Measurements from ENCODE around the gene IMP4.

DNA sequence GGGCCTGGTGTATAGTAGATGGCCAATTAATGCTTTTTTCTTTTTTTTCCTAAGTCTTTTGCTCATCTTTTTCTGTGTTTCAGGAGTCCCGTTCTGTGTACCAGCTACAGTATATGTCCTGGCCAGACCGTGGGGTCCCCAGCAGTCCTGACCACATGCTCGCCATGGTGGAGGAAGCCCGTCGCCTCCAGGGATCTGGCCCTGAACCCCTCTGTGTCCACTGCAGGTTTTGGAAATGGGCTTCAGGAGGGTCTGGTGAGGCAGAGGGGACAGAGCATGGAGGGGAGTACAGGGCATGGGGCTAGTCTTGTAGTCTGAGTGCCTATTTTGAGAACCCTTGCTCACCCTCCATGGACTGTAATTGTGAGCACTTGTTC lies 27.3 kb downstream of the IMP4 start:
- TF ChIP-seq, protein P1, sequence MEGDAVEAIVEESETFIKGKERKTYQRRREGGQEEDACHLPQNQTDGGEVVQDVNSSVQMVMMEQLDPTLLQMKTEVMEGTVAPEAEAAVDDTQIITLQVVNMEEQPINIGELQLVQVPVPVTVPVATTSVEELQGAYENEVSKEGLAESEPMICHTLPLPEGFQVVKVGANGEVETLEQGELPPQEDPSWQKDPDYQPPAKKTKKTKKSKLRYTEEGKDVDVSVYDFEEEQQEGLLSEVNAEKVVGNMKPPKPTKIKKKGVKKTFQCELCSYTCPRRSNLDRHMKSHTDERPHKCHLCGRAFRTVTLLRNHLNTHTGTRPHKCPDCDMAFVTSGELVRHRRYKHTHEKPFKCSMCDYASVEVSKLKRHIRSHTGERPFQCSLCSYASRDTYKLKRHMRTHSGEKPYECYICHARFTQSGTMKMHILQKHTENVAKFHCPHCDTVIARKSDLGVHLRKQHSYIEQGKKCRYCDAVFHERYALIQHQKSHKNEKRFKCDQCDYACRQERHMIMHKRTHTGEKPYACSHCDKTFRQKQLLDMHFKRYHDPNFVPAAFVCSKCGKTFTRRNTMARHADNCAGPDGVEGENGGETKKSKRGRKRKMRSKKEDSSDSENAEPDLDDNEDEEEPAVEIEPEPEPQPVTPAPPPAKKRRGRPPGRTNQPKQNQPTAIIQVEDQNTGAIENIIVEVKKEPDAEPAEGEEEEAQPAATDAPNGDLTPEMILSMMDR (IDR thresholded peaks at IDR 0.05; ENCODE audit: low read depth, low read length, missing input control), result no peak
- TF ChIP-seq RAD21 (IDR thresholded peaks at IDR 0.05) (no peak), GABPA (IDR thresholded peaks at IDR 0.05 in 1 of 2, conservative IDR thresholded peaks at IDR 0.05 in 1 of 2) (no peak), TAF1 (conservative IDR thresholded peaks at IDR 0.05) (no peak), ZBTB33 (IDR thresholded peaks at IDR 0.05) (no peak), HNF4G (IDR thresholded peaks at IDR 0.05) (no peak)
- TF ChIP-seq, protein P2, sequence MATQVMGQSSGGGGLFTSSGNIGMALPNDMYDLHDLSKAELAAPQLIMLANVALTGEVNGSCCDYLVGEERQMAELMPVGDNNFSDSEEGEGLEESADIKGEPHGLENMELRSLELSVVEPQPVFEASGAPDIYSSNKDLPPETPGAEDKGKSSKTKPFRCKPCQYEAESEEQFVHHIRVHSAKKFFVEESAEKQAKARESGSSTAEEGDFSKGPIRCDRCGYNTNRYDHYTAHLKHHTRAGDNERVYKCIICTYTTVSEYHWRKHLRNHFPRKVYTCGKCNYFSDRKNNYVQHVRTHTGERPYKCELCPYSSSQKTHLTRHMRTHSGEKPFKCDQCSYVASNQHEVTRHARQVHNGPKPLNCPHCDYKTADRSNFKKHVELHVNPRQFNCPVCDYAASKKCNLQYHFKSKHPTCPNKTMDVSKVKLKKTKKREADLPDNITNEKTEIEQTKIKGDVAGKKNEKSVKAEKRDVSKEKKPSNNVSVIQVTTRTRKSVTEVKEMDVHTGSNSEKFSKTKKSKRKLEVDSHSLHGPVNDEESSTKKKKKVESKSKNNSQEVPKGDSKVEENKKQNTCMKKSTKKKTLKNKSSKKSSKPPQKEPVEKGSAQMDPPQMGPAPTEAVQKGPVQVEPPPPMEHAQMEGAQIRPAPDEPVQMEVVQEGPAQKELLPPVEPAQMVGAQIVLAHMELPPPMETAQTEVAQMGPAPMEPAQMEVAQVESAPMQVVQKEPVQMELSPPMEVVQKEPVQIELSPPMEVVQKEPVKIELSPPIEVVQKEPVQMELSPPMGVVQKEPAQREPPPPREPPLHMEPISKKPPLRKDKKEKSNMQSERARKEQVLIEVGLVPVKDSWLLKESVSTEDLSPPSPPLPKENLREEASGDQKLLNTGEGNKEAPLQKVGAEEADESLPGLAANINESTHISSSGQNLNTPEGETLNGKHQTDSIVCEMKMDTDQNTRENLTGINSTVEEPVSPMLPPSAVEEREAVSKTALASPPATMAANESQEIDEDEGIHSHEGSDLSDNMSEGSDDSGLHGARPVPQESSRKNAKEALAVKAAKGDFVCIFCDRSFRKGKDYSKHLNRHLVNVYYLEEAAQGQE (IDR thresholded peaks at IDR 0.05), result no peak
- TF ChIP-seq, protein P3, sequence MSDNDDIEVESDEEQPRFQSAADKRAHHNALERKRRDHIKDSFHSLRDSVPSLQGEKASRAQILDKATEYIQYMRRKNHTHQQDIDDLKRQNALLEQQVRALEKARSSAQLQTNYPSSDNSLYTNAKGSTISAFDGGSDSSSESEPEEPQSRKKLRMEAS (IDR thresholded peaks at IDR 0.05), result no peak
